Measurements from ENCODE around the gene ZNF205. TPM values are rescaled to one million over a fixed set of nuclear protein-coding genes. Genes with fewer than 3 reads are reported as not detected.

Gene ZNF205
- total and polyA plus RNA-seq, 9 of the 15 experiments (the other 6 are each of a cell fraction or from before 2014, with no cell fraction given) = 2.4 to 11.8 (median 5.1) TPM; not detected in 2

DNA sequence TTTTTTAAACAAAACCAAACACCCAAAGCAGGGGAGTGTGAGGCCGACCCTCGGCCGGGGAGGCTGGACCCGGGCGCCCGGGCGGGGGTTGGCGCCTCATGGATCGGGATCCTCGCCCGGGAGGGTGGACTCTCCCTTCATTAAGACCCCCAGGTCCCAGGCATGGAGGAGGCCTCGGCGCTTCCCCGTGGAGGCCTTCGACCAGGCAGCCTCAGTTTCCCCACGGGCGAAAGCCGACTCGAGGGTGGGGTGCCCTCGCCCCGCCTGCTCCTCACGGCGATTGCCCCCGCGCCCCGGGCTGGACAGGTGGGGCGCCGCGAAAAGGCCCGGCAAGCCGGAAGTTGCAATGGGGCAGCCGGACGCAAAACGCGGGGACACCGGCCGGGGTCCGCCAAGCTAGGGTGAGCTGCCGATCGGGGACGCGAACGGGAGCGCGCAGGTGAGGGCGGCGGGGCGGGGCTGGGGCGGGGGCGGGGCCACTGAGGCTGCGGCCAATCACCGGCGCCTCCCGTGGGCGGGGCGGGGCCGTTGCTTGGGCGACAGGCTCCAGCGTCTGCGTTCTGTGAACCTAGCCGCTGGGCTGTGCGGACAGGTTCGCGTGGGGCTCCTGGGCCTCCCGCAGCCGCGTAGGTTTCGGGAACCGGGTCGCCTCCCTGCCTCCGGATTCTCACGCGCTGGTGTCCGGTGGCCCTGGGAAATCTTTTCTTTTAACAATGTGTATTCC is 6.0 kb upstream of the ZNF205 start (continued):
- TF ChIP-seq, protein P1, sequence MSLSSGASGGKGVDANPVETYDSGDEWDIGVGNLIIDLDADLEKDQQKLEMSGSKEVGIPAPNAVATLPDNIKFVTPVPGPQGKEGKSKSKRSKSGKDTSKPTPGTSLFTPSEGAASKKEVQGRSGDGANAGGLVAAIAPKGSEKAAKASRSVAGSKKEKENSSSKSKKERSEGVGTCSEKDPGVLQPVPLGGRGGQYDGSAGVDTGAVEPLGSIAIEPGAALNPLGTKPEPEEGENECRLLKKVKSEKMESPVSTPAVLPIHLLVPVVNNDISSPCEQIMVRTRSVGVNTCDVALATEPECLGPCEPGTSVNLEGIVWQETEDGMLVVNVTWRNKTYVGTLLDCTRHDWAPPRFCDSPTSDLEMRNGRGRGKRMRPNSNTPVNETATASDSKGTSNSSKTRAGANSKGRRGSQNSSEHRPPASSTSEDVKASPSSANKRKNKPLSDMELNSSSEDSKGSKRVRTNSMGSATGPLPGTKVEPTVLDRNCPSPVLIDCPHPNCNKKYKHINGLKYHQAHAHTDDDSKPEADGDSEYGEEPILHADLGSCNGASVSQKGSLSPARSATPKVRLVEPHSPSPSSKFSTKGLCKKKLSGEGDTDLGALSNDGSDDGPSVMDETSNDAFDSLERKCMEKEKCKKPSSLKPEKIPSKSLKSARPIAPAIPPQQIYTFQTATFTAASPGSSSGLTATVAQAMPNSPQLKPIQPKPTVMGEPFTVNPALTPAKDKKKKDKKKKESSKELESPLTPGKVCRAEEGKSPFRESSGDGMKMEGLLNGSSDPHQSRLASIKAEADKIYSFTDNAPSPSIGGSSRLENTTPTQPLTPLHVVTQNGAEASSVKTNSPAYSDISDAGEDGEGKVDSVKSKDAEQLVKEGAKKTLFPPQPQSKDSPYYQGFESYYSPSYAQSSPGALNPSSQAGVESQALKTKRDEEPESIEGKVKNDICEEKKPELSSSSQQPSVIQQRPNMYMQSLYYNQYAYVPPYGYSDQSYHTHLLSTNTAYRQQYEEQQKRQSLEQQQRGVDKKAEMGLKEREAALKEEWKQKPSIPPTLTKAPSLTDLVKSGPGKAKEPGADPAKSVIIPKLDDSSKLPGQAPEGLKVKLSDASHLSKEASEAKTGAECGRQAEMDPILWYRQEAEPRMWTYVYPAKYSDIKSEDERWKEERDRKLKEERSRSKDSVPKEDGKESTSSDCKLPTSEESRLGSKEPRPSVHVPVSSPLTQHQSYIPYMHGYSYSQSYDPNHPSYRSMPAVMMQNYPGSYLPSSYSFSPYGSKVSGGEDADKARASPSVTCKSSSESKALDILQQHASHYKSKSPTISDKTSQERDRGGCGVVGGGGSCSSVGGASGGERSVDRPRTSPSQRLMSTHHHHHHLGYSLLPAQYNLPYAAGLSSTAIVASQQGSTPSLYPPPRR (CRISPR knock-in tag; IDR thresholded peaks at IDR 0.05; ENCODE audit: borderline replicate concordance) = no peak
- no peak for TF ChIP-seq ZNF696 (CRISPR knock-in tag; conservative IDR thresholded peaks at IDR 0.05)
- TF ChIP-seq TCFL5 (CRISPR knock-in tag; conservative IDR thresholded peaks at IDR 0.05) = no peak
- TF ChIP-seq POLR2G (IDR thresholded peaks at IDR 0.05; ENCODE audit: low read depth, low read length) = peak; percentile 93
- peak; percentile 62; the same call in 1 of the 2 replicates for TF ChIP-seq ETV1 (tag; conservative IDR thresholded peaks at IDR 0.05; ENCODE audit: low read depth)
- TF ChIP-seq ZNF695 (CRISPR knock-in tag; IDR thresholded peaks at IDR 0.05) = no peak
- TF ChIP-seq CCNT2 (IDR thresholded peaks at IDR 0.05; ENCODE audit: borderline replicate concordance, extremely low read depth, insufficient read length, low read depth, low read length) = peak; percentile 50
- TF ChIP-seq FOXJ2 (tag; IDR thresholded peaks at IDR 0.05) = no peak
- peak; percentile 90 for TF ChIP-seq RFX1 (IDR thresholded peaks at IDR 0.05)
- TF ChIP-seq, protein P2, sequence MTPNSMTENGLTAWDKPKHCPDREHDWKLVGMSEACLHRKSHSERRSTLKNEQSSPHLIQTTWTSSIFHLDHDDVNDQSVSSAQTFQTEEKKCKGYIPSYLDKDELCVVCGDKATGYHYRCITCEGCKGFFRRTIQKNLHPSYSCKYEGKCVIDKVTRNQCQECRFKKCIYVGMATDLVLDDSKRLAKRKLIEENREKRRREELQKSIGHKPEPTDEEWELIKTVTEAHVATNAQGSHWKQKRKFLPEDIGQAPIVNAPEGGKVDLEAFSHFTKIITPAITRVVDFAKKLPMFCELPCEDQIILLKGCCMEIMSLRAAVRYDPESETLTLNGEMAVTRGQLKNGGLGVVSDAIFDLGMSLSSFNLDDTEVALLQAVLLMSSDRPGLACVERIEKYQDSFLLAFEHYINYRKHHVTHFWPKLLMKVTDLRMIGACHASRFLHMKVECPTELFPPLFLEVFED (CRISPR knock-in tag; conservative IDR thresholded peaks at IDR 0.05) = 0 out of 2 replicates have a peak, but pooled peaks have one; percentile 62
- TF ChIP-seq KAT7 (CRISPR knock-in tag; IDR thresholded peaks at IDR 0.05; ENCODE audit: borderline replicate concordance) = peak; percentile 56; the same call in 1 of the 2 replicates
- TF ChIP-seq RBM34 (IDR thresholded peaks at IDR 0.05; ENCODE audit: borderline replicate concordance, insufficient read depth, low read length) = no peak
- no peak for TF ChIP-seq MYBL2 (IDR thresholded peaks at IDR 0.05; ENCODE audit: low read depth)
- TF ChIP-seq MYBL2 (CRISPR knock-in tag; IDR thresholded peaks at IDR 0.05; ENCODE audit: borderline replicate concordance) = no peak
- TF ChIP-seq, protein P3, sequence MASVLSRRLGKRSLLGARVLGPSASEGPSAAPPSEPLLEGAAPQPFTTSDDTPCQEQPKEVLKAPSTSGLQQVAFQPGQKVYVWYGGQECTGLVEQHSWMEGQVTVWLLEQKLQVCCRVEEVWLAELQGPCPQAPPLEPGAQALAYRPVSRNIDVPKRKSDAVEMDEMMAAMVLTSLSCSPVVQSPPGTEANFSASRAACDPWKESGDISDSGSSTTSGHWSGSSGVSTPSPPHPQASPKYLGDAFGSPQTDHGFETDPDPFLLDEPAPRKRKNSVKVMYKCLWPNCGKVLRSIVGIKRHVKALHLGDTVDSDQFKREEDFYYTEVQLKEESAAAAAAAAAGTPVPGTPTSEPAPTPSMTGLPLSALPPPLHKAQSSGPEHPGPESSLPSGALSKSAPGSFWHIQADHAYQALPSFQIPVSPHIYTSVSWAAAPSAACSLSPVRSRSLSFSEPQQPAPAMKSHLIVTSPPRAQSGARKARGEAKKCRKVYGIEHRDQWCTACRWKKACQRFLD (CRISPR knock-in tag; IDR thresholded peaks at IDR 0.05) = no peak; the same call in 1 of the 2 replicates
- peak; percentile 81 for TF ChIP-seq ZNF57 (CRISPR knock-in tag; IDR thresholded peaks at IDR 0.05)
